HCT116 (cell line): ENCODE results near the gene RPH3AL. TPM values are rescaled to one million over a fixed set of nuclear protein-coding genes. Genes with fewer than 3 reads are reported as not detected.

Experiments used
- ATAC-seq: fragments of 200-7000 bp; cut with Tn5 transposase; 2 replicates; pipeline ENCODE4 v1.9.1; 2020; ENCODE audit warnings: mild to moderate bottlenecking, moderate library complexity
- BruUV-seq: library from RNA; stranded (reverse); fragments of 400-500 nt; replicated peaks from 2 replicates; lab custom pipeline; 2021; lab: Mats Ljungman, UMichigan
- CTCF ChIA-PET: fragments of 300-600 bp; sonication (Branson Sonifier 250); formaldehyde crosslinking; loops from one replicate; lab custom pipeline; 2021; ENCODE audit warnings: antibody characterized with exemption; lab: Charles Lee
- POLR2A ChIA-PET: fragments of 300-600, 350-600 bp; sonication (Branson Sonifier 250); formaldehyde crosslinking; loops from one replicate; lab custom pipeline; 2021; ENCODE audit warnings: antibody characterized with exemption; lab: Charles Lee
- RAD21 ChIA-PET, 2 experiments: fragments of 300-600 bp; sonication (Branson Sonifier 250); formaldehyde crosslinking; loops; one replicate each; lab custom pipeline; 2023; ENCODE audit warnings: low total read pairs in 2 of 2; ENCODE audit not compliant: uncharacterized antibody in 2 of 2, unreplicated experiment in 2 of 2, low non-redundant PET in 1 of 2; lab: Charles Lee
- DNase-seq: peaks from one replicate; pipeline ENCODE4 v3.0.0-alpha.2; 2010; ENCODE audit warnings: low read depth, low spot score
- H2AFZ ChIP-seq: fragments of 200-600 bp; shearing (Covaris generic), sonication (generic); 2 replicates; pipeline ENCODE4 v1.6.1; 2017; ENCODE audit warnings: low read depth, mixed run types, mixed read lengths, antibody characterized with exemption, low read length; ENCODE audit not compliant: poor library complexity, severe bottlenecking
- H3K27ac ChIP-seq: 2 replicates; pipeline ENCODE4 v1.5.1; 2012; ENCODE audit warnings: low read depth, low read length
- H3K27me3 ChIP-seq: fragments of 200-600 bp; sonication (generic); 2 replicates; pipeline ENCODE4 v1.6.1; 2016; ENCODE audit warnings: mixed run types, low read length, mixed read lengths; ENCODE audit not compliant: insufficient read depth
- H3K36me3 ChIP-seq, 2 experiments: fragments of 200-500 bp in 1 of 2; fragments of 200-600 bp in 1 of 2; sonication (Bioruptor generic) in 1 of 2; sonication (generic) in 1 of 2; 2 replicates each; pipeline versions ENCODE4 v1.5.1 to v1.6.1; 2014 to 2016; ENCODE audit warnings: low read length in 2 of 2, inconsistent platforms in 1 of 2, mixed read lengths in 1 of 2, mixed run types in 1 of 2; ENCODE audit not compliant: insufficient read depth in 2 of 2, control insufficient read depth in 1 of 2
- H3K4me1 ChIP-seq, 2 experiments: fragments of 200-600 bp in 1 of 2; sonication (generic) in 1 of 2; 2 replicates each; pipeline versions ENCODE4 v1.5.1 to v1.6.1; 2012 to 2017; ENCODE audit warnings: low read length in 2 of 2, inconsistent platforms in 1 of 2, mild to moderate bottlenecking in 1 of 2, mixed read lengths in 1 of 2, mixed run types in 1 of 2, moderate library complexity in 1 of 2; ENCODE audit not compliant: insufficient read depth in 2 of 2, control insufficient read depth in 1 of 2
- H3K4me2 ChIP-seq: fragments of 200-600 bp; sonication (generic); 2 replicates; pipeline ENCODE4 v1.6.1; 2017; ENCODE audit warnings: mixed run types, low read length, mixed read lengths
- H3K4me3 ChIP-seq, 2 experiments: fragments of 200-600 bp in 1 of 2; sonication (generic) in 1 of 2; replicated peaks in 1 of 2; 2 replicates each; pipeline ENCODE4 v1.5.1; 2011 to 2016; ENCODE audit warnings: low read length in 2 of 2, control low read depth in 1 of 2, low read depth in 1 of 2, mild to moderate bottlenecking in 1 of 2, mixed read lengths in 1 of 2, mixed run types in 1 of 2
- H3K79me2 ChIP-seq: fragments of 200-600 bp; sonication (generic); 2 replicates; pipeline ENCODE4 v1.6.1; 2017; ENCODE audit warnings: mild to moderate bottlenecking, mixed run types, low read length, moderate library complexity, mixed read lengths; ENCODE audit not compliant: insufficient read depth
- H3K9ac ChIP-seq: fragments of 200-600 bp; sonication (generic); 2 replicates; pipeline ENCODE4 v1.6.1; 2016; ENCODE audit warnings: low read length, mixed read lengths
- H3K9me2 ChIP-seq: fragments of 200-600 bp; sonication (generic), shearing (Covaris generic); 2 replicates; pipeline ENCODE4 v1.6.1; 2017; ENCODE audit warnings: mixed run types, mild to moderate bottlenecking, moderate library complexity; ENCODE audit not compliant: insufficient read depth
- H3K9me3 ChIP-seq, 2 experiments: fragments of 200-500 bp in 1 of 2; fragments of 200-600 bp in 1 of 2; sonication (Bioruptor generic) in 1 of 2; sonication (generic) in 1 of 2; 2 replicates each; pipeline ENCODE4 v1.6.1; 2014 to 2017; ENCODE audit warnings: low read length in 2 of 2, mixed read lengths in 2 of 2, inconsistent platforms in 1 of 2, low read depth in 1 of 2, mild to moderate bottlenecking in 1 of 2, mixed run types in 1 of 2, moderate library complexity in 1 of 2; ENCODE audit not compliant: control insufficient read depth in 1 of 2, insufficient read depth in 1 of 2
- H4K20me1 ChIP-seq: fragments of 200-600 bp; sonication (generic), shearing (Covaris generic); 2 replicates; pipeline ENCODE4 v1.6.1; 2017; ENCODE audit warnings: mixed run types, mild to moderate bottlenecking, moderate library complexity; ENCODE audit not compliant: insufficient read depth
- CBX3 ChIP-seq: IDR thresholded peaks from 2 replicates; pipeline ENCODE4 v1.6.1; 2012; ENCODE audit warnings: low read depth
- CTCF ChIP-seq, 3 experiments: fragments of 200-600 bp in 1 of 3; sonication (generic) in 1 of 3; IDR thresholded peaks in 2 of 3; conservative IDR thresholded peaks in 1 of 3; 2 replicates each; pipeline ENCODE4 v1.5.1; 2012 to 2017; ENCODE audit warnings: low read depth in 2 of 3, low read length in 2 of 3, antibody characterized with exemption in 1 of 3, borderline replicate concordance in 1 of 3, control low read depth in 1 of 3, mild to moderate bottlenecking in 1 of 3, mixed read lengths in 1 of 3, mixed run types in 1 of 3, moderate library complexity in 1 of 3; ENCODE audit not compliant: insufficient read depth in 1 of 3
- EGR1 ChIP-seq: IDR thresholded peaks from 2 replicates; pipeline ENCODE4 v1.6.1; 2012; ENCODE audit warnings: low read depth
- ELF1 ChIP-seq: IDR thresholded peaks from 2 replicates; pipeline ENCODE4 v1.6.1; 2012; ENCODE audit warnings: low read depth, borderline replicate concordance
- EZH2 ChIP-seq: fragments of 200-600 bp; sonication (generic); IDR thresholded peaks from 2 replicates; pipeline ENCODE4 v1.6.1; 2017; ENCODE audit warnings: antibody characterized with exemption, mixed run types
- FOSL1 ChIP-seq: IDR thresholded peaks from 2 replicates; pipeline ENCODE4 v1.6.1; 2012; ENCODE audit warnings: low read depth
- POLR2A ChIP-seq: IDR thresholded peaks from 2 replicates; pipeline ENCODE4 v1.7.0; 2011; ENCODE audit warnings: borderline replicate concordance; ENCODE audit not compliant: insufficient read depth, insufficient read length; ENCODE audit errors: extremely low read depth
- RAD21 ChIP-seq: IDR thresholded peaks from 2 replicates; pipeline ENCODE4 v1.6.1; 2012; ENCODE audit warnings: low read depth, mild to moderate bottlenecking
- SIN3A ChIP-seq: IDR thresholded peaks from 2 replicates; pipeline ENCODE4 v1.6.1; 2012; ENCODE audit warnings: low read depth
- SP1 ChIP-seq: IDR thresholded peaks from 2 replicates; pipeline ENCODE4 v1.6.1; 2012; ENCODE audit warnings: low read depth
- TCF7L2 ChIP-seq: IDR thresholded peaks from 2 replicates; pipeline ENCODE4 v1.7.0; 2011; ENCODE audit warnings: borderline replicate concordance, inconsistent platforms; ENCODE audit not compliant: insufficient read depth, insufficient read length; ENCODE audit errors: extremely low read depth
- YY1 ChIP-seq: IDR thresholded peaks from 2 replicates; pipeline ENCODE4 v1.6.1; 2011; ENCODE audit warnings: low read length, low read depth, moderate library complexity, mild to moderate bottlenecking; ENCODE audit not compliant: insufficient replicate concordance; ENCODE audit errors: extremely low read depth
- ZBTB33 ChIP-seq: IDR thresholded peaks from 2 replicates; pipeline ENCODE4 v1.6.1; 2011; ENCODE audit warnings: mild to moderate bottlenecking, low read length, moderate library complexity; ENCODE audit not compliant: insufficient replicate concordance; ENCODE audit errors: extremely low read depth
- ZNF274 ChIP-seq: fragments of 200-500 bp; sonication (Bioruptor generic); IDR thresholded peaks from 2 replicates; pipeline ENCODE4 v1.6.1; 2014; ENCODE audit warnings: mild to moderate bottlenecking, low read depth, low read length, inconsistent platforms
- intact Hi-C: fragments of 100-400 bp; cut with micrococcal nuclease; formaldehyde crosslinking; loops from 2 replicates; pipeline ENCODE4 v1.10.0; 2022
- total RNA-seq: library from RNA; stranded (reverse); gene quantifications from one replicate; pipeline ENCODE4 v1.2.1, GENCODE V29; 2021; ENCODE audit not compliant: unreplicated experiment
- TF ChIP-seq, protein P1 (sequence below): IDR thresholded peaks from 2 replicates; pipeline ENCODE4 v1.6.1; 2012; ENCODE audit warnings: low read depth
- TF ChIP-seq, protein P2 (sequence below): IDR thresholded peaks from 2 replicates; pipeline ENCODE4 v1.6.1; 2012

RPH3AL gene
- total RNA-seq, 1 experiment from 2014 or later = 17.0 TPM

DNA sequence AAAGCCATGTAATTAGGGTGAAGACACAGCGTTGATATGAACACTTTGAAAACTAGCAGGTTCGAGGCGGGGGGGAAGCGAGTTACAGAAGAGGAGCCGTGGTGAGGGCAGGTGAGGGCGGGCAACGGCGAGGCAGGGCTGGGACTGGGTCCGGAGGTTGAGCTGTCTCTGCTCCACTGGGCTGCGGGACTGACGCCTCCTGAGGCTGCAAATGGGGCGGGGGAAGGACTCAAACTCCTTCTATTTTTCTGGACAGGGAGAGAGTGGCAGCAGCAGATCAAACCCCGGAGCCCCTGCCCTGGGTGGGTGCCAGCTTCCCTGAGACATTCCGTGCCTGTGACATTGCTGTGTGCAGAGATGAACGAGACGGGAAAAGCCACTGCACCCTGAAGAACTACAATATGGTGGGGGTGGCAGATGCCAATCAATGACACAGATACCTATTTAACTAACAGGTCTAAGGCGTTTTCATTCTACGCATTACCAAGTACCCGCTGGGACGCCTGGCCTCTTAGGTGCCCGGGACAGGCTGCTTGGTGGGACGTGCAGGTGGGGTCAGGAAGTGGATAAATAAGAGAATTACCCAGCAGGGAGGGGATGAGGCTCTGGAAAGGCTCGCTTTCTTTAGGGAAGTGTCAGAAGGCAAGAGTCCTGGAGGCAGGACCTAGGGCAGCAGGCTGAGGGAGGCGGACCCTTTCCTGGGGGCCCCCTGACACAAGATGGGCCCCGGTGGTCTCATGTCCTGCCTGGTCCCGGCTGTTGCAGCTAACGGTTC is 30.4 kb downstream of the RPH3AL start:
- Histone ChIP-seq H3K4me3 (no peak overlapping the region), H3K4me1 (no peaks in the 10 kb centered on the region; a peak in 1 of 4 replicates), H2AFZ (no peak overlapping the region), H3K27me3 (no peaks in the 10 kb centered on the region), H3K9ac (no peak overlapping the region), H4K20me1 (no peaks in the 10 kb centered on the region), H3K4me2 (no peak overlapping the region), H3K36me3 (no peaks in the 10 kb centered on the region), H3K79me2 (no peaks in the 10 kb centered on the region), H3K9me2 (no peaks in the 10 kb centered on the region), H3K9me3 (no peaks in the 10 kb centered on the region), H3K27ac (no peak overlapping the region)
- ChIA-PET POLR2A (no interaction called here), RAD21 (no interaction called here), CTCF (no interaction called here)
- DNase-seq (no peak), ATAC-seq (no peak)
- TF ChIP-seq CBX3 (no peak), TCF7L2 (no peak), ZBTB33 (no peak), EGR1 (no peak), ZNF274 (no peak), RAD21 (no peak), POLR2A (no peak), YY1 (no peak), ELF1 (no peak), EZH2 (no peak), SIN3A (no peak), FOSL1 (no peak), CTCF (IDR thresholded peaks at IDR 0.05 in 2 of 3, conservative IDR thresholded peaks at IDR 0.05 in 1 of 3; ENCODE audit: borderline replicate concordance in 1 of 3, insufficient read depth in 1 of 3, low read depth in 2 of 3, low read length in 2 of 3) (no peak), SP1 (no peak)
- TF ChIP-seq, protein P1, sequence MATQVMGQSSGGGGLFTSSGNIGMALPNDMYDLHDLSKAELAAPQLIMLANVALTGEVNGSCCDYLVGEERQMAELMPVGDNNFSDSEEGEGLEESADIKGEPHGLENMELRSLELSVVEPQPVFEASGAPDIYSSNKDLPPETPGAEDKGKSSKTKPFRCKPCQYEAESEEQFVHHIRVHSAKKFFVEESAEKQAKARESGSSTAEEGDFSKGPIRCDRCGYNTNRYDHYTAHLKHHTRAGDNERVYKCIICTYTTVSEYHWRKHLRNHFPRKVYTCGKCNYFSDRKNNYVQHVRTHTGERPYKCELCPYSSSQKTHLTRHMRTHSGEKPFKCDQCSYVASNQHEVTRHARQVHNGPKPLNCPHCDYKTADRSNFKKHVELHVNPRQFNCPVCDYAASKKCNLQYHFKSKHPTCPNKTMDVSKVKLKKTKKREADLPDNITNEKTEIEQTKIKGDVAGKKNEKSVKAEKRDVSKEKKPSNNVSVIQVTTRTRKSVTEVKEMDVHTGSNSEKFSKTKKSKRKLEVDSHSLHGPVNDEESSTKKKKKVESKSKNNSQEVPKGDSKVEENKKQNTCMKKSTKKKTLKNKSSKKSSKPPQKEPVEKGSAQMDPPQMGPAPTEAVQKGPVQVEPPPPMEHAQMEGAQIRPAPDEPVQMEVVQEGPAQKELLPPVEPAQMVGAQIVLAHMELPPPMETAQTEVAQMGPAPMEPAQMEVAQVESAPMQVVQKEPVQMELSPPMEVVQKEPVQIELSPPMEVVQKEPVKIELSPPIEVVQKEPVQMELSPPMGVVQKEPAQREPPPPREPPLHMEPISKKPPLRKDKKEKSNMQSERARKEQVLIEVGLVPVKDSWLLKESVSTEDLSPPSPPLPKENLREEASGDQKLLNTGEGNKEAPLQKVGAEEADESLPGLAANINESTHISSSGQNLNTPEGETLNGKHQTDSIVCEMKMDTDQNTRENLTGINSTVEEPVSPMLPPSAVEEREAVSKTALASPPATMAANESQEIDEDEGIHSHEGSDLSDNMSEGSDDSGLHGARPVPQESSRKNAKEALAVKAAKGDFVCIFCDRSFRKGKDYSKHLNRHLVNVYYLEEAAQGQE = no peak
- TF ChIP-seq, protein P2, sequence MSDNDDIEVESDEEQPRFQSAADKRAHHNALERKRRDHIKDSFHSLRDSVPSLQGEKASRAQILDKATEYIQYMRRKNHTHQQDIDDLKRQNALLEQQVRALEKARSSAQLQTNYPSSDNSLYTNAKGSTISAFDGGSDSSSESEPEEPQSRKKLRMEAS = no peak
- no TSS peak for BruUV-seq
- intact Hi-C loops = no loop called here
